ELR (cell line): Measurements from ENCODE around the gene RABEPK.
"Not testable (repeated sequence)": the region's sequence is repeated elsewhere in the genome, so short reads cannot be mapped to it uniquely, and the experiment has no call there.

Experiments used
- DNase-seq: peaks from one replicate; pipeline ENCODE4 v3.0.0-alpha.2; 2015; ENCODE audit warnings: low read depth

The RABEPK gene

DNA sequence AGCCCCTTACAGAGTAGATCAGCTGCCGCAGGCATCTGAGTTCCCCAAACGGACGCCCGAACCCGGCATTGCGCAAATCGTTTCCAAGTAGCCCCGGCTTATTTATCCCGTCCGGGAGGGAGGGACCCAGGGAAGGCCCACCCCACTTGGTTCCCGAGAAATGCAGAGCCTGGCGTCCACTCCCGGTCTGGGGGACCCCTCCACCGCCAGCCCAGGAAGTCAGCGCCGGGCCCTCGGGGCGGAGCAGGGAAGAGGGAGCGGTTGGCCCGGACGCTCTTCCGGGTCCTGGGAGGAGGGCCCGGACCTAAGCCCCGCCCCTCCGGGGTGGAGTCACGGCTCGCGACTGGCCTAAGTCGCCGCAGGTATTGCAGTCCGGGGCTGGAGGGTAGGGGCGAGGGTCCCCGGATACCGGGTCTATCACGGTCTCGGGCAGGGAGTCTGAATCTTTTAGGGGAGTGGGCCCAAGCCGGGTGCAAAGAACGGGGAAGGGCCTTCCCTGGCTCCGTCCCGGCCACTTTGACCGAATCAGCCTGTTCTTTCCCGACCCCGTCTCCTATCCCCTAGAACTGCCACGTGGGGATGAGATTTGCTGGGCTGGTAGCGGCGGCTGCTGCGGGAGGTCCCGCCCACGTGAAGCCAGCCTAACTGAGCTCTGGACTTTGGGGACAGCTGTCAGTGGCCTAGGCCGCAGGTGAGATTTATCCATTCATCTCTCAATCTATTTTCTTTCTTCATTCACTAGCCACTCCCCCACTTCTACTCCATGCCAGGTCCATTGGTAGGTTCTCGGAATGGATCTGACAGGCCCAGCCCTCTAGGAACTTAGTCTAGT lies at the start of gene RABEPK:
RABEPK (plus strand) TSS at position 327 of the 832 bp plus-strand sequence. CDS start 2,472 bp downstream, outside the sequence.
- peak; percentile 97 for DNase-seq

GRCh38 chr9:125151730-125152129 lies 48.6 kb upstream of the RABEPK start:
- DNase-seq: no peak

GRCh38 chr9:125153712-125154367 lies 46.5 kb upstream of the RABEPK start:
- DNase-seq: no peak

DNA sequence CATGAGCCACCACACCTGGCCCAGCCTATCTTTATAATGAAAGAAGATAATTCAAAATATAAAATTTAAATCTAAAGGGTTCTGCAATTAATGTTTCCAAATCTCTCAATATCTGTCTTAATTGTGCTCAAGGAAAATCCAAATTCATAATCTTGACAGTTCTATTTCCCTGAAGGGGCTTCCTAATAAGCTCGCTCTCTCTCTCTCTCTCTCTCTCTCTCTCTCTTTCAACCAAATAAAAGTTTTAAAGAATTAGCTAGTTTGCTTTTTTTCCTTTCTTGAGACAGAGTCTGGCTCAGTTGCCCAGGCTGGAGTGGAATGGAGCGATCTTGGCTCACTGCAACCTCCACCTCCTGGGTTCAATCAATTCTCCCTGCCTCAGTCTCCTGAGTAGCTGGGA lies 43.8 kb upstream of the RABEPK start:
- DNase-seq: no peak

GRCh38 chr9:125160750-125161149 lies 39.6 kb upstream of the RABEPK start:
- no peak for DNase-seq

- no peak for DNase-seq
Observed at GRCh38 chr9:125161284-125161918, 38.9 kb upstream of the RABEPK start.

DNA sequence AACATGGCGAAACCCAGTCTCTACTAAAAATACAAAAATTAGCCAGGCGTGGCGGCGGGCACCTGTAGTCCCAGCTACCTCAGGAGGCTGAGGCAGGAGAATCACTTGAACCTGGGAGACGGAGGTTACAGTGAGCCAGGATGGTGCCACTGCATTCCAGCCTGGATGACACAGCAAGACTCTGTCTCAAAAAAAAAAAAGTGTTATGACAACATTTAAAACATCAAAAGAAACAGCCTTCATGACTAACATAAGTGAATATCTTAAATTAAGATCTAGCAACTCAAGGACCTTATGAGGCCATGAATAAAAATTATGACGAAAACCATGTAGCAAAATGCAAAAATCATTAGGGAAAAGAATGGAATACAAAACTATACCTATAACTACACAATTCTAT lies 37.5 kb upstream of the RABEPK start:
- DNase-seq: peak; percentile 38

DNA sequence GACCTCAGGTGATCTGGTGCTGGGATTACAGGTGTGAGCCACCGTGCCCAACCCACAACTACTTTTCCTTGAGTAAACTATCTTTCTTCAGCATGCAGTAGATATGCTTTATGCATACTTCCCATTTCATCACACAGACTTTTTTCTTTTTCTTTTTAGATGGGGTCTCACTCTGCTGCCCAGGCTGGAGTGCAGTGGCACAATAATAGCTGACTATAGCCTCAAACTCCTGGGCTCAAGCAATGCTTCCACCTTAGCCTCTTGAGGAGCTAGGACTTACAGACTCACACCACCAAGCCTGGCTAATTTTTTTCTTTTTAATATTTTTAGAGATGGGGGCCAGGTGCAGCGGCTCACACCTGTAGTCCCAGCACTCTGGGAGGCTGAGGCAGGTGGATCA lies 33.6 kb upstream of the RABEPK start:
- no peak for DNase-seq

- no peak for DNase-seq
Observed at GRCh38 chr9:125169895-125170294, 30.4 kb upstream of the RABEPK start.

- DNase-seq: peak; percentile 27
Observed at GRCh38 chr9:125172031-125172755, 28.1 kb upstream of the RABEPK start.

- DNase-seq: no peak
Observed at GRCh38 chr9:125176636-125177035, 23.7 kb upstream of the RABEPK start.

- DNase-seq: no peak
Observed at GRCh38 chr9:125177888-125178287, 22.5 kb upstream of the RABEPK start.

- not testable (repeated sequence) for DNase-seq
Observed at GRCh38 chr9:125179776-125180175, 20.6 kb upstream of the RABEPK start.

GRCh38 chr9:125180876-125181275 lies 19.5 kb upstream of the RABEPK start:
- no peak for DNase-seq

DNA sequence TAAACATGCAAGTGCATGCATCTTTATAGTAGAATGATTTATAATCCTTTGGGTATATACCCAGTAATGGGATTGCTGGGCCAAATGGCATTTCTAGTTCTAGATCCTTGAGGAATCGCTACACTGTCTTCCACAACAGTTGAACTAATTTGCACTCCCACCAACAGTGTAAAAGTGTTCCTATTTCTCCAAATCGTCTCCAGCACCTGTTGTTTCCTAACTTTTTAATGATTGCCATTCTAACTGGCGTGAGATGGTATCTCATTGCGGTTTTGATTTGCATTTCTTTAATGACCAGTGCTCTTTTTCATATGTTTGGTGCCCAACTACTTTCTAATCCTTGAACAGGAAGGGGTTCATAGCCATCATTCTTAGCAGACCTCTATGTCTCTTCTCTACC lies 18.6 kb upstream of the RABEPK start:
- not testable (repeated sequence) for DNase-seq

- no peak for DNase-seq
Observed at GRCh38 chr9:125183054-125183453, 17.3 kb upstream of the RABEPK start.

- DNase-seq: no peak
Observed at GRCh38 chr9:125183561-125183960, 16.8 kb upstream of the RABEPK start.

DNA sequence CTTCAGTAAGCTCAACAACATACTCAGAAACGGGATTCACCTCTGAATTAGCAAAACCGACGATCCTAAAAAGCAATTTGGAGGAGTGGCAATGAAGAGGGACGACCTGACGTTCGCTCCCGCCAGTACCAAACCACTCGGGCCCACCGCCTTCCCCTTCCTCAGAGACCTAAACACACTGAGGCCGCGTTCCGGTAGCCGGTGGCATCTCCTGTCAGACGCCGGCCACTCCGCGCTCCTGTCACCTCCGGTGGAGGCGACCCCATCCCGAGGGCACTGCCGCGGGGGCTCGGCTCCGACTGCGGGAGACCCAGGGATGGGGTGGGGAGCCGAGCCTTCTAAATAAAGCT lies 11.4 kb upstream of the RABEPK start:
- peak; percentile 38 for DNase-seq

- peak; percentile 98 for DNase-seq
Observed at GRCh38 chr9:125189361-125190289, 10.7 kb upstream of the RABEPK start, which contains the start of gene PPP6C. TSS of gene PPP6C (minus strand) at chr9:125189803. CDS start at chr9:125189718, 85 bp downstream.

GRCh38 chr9:125190361-125190801 lies 10.0 kb upstream of the RABEPK start:
- peak; percentile 33 for DNase-seq

- not testable (repeated sequence) for DNase-seq
Observed at GRCh38 chr9:125194466-125194865, 5.9 kb upstream of the RABEPK start.
